GM21526 (cell line): Measurements from ENCODE around the gene GPR161.
"Not testable (repeated sequence)": the region's sequence is repeated elsewhere in the genome, so short reads cannot be mapped to it uniquely, and the experiment has no call there.

Experiments
- ATAC-seq: cut with Tn5 transposase; IDR thresholded peaks from one replicate; pipeline ENCODE4 v1.9.1; 2021; ENCODE audit warnings: moderate library complexity; ENCODE audit not compliant: unreplicated experiment, low FRiP score

Gene GPR161

GRCh38 chr1:168089326-168089978 is 47.3 kb downstream of the GPR161 start:
- no peak for ATAC-seq

DNA sequence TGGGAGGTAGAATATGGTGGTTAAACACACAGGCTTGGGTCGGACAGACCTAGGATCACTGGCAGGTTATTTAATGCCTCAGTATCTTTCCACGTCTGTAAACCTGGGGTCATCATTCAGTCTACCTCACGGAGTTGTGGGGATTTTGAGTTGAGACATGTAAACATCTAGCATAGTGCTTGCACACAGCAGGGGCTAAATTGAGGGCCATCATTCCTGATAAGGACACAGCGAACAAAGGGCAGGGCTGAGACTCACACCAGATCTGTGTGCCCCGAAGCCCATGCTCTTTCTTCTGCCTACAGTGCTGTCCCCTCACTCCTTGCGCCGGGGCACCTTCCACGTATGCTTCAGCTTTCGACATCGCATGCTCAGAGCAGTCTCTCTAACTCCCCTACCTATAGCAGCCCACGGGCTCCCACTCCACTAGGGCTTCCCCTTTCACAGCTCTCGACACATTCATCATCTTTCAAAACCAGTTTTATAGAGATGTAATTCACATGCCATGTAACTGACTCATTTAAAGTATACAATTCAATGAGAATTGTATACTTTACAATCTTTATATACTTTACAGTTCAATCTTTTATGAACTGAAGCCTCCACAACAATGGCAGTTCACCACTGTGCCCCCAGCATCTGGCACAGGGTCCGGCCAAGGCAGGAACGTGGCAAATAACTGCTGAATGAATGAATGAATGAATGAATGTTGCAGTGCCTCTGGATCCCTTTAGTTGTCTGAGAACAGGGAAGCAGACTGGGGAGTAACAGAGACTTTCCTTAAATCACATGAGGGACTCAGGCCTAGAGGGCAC is 48.0 kb downstream of the GPR161 start:
- no peak for ATAC-seq

DNA sequence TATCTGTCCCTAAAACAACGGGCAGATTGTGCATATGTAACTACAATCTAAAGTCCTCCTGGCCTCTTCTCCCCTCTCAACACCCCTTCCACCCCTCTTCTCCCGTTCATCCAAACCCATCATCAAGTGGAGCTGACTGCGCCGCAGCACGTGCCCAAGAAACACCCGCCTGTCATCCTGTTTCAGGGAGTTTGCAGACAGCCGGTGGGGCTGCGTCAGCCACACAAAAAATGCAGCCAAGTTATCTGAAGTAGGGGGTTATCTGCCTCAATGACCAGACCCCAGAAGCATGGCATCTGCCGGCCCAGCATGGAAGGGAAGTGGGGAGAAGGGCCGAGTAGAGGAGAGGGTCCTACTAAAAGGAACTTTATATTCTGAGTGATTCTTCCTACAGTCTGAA is 49.0 kb downstream of the GPR161 start:
- no peak for ATAC-seq

DNA sequence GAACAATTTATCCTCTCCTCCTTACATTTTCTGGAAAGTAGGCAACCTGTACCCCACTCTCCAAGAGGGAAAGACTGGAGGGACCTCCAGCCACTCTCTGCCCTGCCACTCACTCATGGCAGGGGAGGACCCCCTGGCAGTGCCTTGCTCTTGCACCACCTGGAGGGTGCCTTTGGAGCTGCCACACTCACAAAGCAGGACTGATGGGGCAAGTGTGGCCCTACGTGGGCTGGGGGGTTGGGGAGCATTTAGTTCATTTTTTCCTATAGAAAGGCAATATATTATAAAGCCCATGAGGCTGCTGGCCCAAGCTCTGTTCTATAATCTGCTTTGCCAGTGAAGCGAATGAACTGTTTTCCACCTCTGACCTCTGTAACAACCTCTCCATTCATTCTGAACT is 50.3 kb downstream of the GPR161 start:
- no peak for ATAC-seq

GRCh38 chr1:168085401-168085872 is 51.3 kb downstream of the GPR161 start:
- no peak for ATAC-seq

DNA sequence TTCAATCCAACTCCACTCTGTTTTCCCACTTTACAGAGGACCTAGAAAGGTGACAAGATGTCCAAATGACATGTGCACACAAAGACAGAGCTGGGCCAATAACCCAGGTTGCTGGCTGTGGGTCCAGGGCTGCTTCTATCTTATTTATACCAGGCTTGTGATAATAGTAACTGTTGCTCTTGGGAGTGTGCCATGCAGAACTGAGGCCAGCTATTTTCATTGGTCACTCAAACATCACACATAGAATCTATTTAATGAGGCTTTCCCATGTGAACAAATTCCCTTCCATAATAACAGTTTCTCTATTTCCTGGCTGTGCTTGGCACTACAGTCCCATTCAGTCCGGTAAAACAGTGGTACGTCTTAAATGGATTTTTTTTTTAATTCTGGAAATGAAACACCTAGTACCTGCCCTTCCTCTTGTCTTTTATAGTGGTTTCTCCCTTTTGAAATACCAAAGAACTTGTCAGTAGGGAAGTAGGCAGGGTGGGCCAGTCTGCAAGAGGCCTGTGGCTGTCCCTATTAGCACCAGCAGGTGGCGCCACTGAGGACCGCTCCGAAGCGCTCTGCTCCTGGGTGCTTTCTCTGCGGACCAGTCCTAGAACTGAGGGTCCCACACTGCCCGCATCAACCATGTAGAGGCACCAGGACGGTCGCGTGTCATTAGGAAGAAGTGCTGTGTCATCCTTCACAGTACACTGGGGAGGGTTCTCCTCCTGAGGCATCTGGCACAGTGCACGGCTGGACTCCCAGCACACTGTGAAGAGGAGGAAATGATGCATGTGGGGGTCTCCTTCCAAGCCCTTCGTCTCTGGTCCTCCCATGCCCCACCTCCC is 52.1 kb downstream of the GPR161 start:
- no peak for ATAC-seq

- ATAC-seq, result no peak
Measured at GRCh38 chr1:168083456-168084325, 53.0 kb downstream of the GPR161 start.

DNA sequence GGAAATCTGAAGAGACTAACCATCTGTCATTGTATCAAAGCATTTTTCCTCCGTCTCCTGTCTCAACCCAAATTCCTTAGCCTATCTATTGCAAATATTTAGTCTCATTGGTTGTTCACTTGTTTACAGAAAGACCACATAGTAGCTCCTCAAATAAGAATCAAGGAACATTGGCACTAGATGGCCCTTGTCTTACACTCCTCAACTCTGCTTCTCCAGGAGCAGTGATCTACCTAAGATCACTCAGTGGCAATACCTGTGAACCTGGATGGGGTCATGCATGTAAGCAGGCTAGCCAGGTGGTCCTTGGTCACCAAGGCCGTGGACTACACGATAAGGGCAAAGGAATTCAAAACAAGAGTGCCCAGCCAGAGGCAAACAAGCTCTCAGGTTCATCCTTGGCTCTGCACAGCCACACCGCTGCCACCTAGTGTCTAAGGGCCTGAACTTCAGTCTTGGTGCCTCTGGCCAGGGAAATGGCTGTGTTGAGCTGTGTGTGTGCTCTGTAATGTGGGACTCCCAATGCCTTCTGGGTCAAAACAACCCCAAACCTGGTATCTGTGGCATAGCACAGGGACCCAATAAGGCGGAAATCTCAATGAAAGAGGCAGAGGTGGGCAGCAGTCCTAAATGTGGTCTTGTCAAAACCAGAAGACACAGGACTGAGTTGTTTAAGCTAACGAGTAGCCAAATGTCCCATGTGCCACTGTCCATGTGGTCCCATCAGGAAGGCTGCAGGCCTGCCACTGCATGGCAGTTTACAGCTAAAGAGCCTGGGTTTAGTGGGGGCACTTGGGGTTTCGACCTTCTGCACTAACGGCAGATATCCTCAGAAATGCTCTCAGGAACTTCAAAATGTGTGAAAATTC is 54.5 kb downstream of the GPR161 start:
- ATAC-seq, result peak; percentile 84

DNA sequence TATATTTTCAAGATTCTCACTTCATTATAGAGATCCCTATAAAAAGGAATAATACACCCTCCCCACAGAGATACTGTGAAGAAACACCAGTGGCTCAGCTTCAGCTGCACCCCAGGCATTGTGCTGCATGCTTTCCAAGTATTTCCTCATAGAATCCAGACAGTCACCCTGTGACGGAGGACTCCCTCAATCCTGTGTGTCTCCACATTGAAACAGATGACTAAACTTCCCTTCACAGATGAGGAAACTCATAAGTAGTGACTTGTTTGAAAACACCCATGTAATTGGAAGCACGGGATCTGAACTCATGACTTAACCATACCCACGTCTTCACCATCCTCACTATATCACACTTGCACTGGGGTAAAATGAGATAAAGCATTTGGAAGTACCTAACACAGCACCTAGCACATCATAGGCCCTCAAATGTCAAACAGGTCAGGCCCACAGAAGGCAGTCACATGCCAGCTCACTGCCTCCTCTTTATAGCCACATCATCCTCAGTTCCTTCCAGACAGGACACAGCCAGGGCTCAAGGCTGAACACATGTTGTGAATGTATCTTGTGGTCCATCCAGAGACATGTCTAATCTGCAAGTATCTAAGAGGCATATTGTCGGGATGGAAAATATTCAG is 55.2 kb downstream of the GPR161 start:
- no peak for ATAC-seq

GRCh38 chr1:168079761-168080160 is 57.0 kb downstream of the GPR161 start:
- no peak for ATAC-seq

DNA sequence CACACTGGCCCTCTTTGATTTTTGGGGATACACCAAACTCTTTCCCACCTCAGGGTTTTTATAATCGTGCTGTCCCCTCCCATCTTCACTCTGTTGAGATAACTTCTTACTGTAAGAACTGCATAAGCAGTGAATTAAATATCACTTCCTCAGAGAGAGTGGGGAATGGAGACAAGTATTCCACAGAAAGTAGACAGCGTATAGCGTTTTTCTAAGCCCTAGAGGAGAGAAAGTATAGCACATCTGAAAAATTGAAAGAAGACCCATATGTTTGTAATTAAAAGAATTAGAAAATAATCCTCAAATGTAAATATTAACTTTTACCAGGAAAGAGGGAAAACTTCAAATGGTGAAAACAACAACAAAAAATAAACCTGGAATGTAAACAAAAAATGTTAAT is 67.3 kb downstream of the GPR161 start:
- ATAC-seq, result no peak

DNA sequence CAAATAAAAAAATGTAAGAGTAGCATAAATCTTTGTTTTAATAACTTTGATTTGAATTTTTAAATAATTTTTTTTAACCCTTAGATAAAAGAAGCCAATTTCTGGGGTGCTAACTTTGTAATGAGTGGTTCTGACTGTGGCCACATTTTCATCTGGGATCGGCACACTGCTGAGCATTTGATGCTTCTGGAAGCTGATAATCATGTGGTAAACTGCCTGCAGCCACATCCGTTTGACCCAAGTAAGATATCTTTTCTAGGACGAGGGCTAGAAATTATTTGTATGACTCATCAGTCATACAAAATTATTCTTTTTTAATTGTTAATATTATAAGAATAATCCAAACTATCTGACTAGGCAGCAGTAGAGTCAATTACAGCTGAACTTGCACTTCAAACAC is 71.2 kb downstream of the GPR161 start:
- no peak for ATAC-seq

DNA sequence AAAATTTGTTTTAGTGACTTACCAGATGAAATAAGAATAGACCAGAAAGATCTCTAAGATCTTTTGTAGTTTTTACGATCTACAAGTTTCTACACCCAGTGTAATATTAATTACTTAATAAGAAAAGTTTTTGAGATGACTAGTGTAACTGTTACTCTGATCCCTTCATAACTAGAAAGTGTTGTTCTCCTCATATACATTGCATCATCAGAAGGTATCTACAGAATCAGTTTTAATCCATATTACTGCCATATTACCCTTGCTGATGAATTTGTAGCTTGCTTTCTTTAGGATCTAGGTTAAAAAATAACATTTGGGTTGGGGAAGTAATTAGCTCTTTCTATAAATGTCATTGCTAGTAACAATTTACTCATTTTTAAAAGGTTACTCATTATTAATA is 72.5 kb downstream of the GPR161 start:
- no peak for ATAC-seq

DNA sequence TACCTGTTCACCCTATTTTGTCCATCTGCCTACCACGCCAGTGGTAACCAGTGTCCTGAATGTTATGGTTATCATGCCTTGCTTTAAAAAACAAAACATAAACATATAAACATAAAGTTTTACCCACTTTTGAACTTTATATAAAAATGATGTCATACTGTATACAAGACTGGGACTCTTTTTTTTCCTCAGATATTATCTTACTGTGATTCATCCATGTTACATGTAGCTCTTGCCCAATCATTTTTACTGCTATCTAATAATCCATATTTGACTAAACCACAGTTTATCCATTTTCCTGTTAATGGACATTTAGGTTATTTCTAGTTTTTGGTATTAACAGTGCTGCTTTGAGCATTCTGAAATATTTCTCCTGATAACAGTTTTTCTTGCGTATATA is 78.8 kb downstream of the GPR161 start:
- no peak for ATAC-seq

DNA sequence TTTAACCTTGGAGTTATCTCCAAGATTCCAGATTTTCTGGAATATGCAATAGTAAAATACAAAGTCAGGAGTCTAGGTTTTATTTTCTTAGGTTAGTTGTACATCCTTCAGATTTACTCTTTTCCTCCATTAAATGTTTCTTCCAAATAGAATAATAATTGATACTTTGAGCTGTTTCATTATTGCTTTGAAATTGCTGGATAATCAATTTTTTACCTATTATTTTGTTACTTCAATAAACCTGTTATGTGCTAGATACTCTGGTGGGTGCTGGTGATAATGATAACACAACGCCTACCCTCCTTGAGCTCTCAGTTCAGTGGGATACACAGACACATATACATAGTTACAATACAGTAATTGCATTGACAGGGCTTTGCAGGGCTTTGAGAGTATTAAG is 79.4 kb downstream of the GPR161 start:
- ATAC-seq, result no peak

- ATAC-seq, result not testable (repeated sequence)
Measured at GRCh38 chr1:168056152-168056551, 80.6 kb downstream of the GPR161 start.

GRCh38 chr1:168054117-168054516 is 82.6 kb downstream of the GPR161 start:
- ATAC-seq, result no peak

DNA sequence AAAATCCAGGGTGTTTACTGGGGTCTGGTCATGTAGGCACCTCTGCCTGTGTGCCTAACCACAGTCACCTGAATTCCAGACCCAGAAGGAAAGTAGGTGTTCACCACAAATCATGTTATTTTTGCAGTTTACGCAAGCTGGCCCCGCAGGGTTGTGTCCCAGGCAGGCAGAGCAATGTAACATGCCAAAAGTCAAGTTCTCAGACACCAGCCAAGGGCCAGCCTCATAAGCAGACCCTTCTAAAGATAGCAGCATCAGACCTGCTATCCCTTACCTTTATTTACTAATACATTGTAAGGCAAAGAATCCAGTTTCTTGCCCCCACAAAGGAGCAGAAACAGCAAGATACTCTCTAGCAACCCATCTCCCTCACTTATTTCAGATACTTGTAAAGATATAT is 83.0 kb downstream of the GPR161 start:
- ATAC-seq, result no peak

- no peak for ATAC-seq
Measured at GRCh38 chr1:168050880-168051279, 85.8 kb downstream of the GPR161 start.
